ENCODE measurements around the gene IL27RA. TPM values are rescaled to one million over a fixed set of nuclear protein-coding genes. Genes with fewer than 3 reads are reported as not detected.

The IL27RA gene
- polyA plus RNA-seq, 1 donor from 2014 or later: 1.0 TPM

DNA sequence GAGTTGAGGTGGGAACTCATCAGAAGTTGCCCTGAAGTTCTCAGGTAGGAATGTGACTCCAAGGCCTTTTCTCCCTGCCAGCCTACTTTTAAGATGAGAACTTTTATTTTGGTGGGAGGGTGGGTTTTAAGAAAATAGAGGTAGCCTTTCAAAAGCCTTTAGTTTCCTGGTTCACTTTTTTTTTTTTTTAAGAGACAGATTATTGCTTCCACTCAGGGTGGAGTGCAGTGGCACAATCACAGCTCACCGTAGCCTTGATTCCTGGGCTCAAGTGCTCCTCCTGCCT, 51.1 kb downstream of the IL27RA start:
- TF ChIP-seq POLR2AphosphoS5 (IDR thresholded peaks at IDR 0.05) (no peak), CTCF (IDR thresholded peaks at IDR 0.05; ENCODE audit: poor library complexity, severe bottlenecking) (no peak), MXI1 (conservative IDR thresholded peaks at IDR 0.05; ENCODE audit: poor library complexity, severe bottlenecking) (no peak)
- Histone ChIP-seq H3K4me2 (ENCODE audit: low read length) (no peak overlapping the region), H3K9me2 (ENCODE audit: insufficient read depth, low read length) (no peaks in the 10 kb centered on the region)

GRCh38 chr19:14085309-14085995, 53.9 kb downstream of the IL27RA start, which contains the start of gene C19orf67:
Gene C19orf67, minus strand, starts transcription at chr19:14085783. Its CDS starts 156 bp downstream, at chr19:14085627.
- Histone ChIP-seq H3K9ac (ENCODE audit: low read length) (no peak within 1 kb of the TSS), H3K27me3 (ENCODE audit: insufficient read depth, low read depth, low read length) (no peaks in the 10 kb centered on the region), H2AFZ (ENCODE audit: low read depth, low read length) (no peak within 1 kb of the TSS), H3F3A (ENCODE audit: insufficient read depth, low read length, poor library complexity, severe bottlenecking) (no peaks in the 10 kb centered on the region), H3K36me3 (ENCODE audit: insufficient read depth, low read length) (no peaks in the 10 kb centered on the region), H3K9me2 (ENCODE audit: insufficient read depth, low read length) (no peaks in the 10 kb centered on the region), H3K4me3 (ENCODE audit: low read length) (no peak within 1 kb of the TSS), H4K20me1 (ENCODE audit: insufficient read depth) (peaks cover 8% of the 10 kb centered on the region), H3K27ac (ENCODE audit: low read length) (no peak within 1 kb of the TSS), H3K4me2 (ENCODE audit: low read length) (no peak within 1 kb of the TSS), H3K9me3 (ENCODE audit: low read length) (no peaks in the 10 kb centered on the region), H3K79me2 (replicated peaks; ENCODE audit: insufficient read depth, low read length) (no peaks in the 10 kb centered on the region)
- no peak for TF ChIP-seq EP300 (conservative IDR thresholded peaks at IDR 0.05; ENCODE audit: poor library complexity, severe bottlenecking)
- no peak for TF ChIP-seq RAD21 (conservative IDR thresholded peaks at IDR 0.05)
- TF ChIP-seq SMC3 (conservative IDR thresholded peaks at IDR 0.05; ENCODE audit: poor library complexity): no peak
- TF ChIP-seq MXI1 (conservative IDR thresholded peaks at IDR 0.05; ENCODE audit: poor library complexity, severe bottlenecking): no peak
- TF ChIP-seq EZH2 (IDR thresholded peaks at IDR 0.05; ENCODE audit: borderline replicate concordance, insufficient read depth, low read length, poor library complexity, severe bottlenecking): no peak

More for the DNA sequence above, 51.1 kb downstream of the IL27RA start:
- Histone ChIP-seq H4K20me1 (ENCODE audit: insufficient read depth) (no peaks in the 10 kb centered on the region), H3K27me3 (ENCODE audit: insufficient read depth, low read depth, low read length) (no peaks in the 10 kb centered on the region), H3K9ac (ENCODE audit: low read length) (peak overlapping the region; percentile 75), H3K79me2 (replicated peaks; ENCODE audit: insufficient read depth, low read length) (no peaks in the 10 kb centered on the region), H3K27ac (ENCODE audit: low read length) (no peak overlapping the region), H3K4me3 (ENCODE audit: low read length) (peak overlapping the region; percentile 82), H2AFZ (ENCODE audit: low read depth, low read length) (no peak overlapping the region), H3K36me3 (ENCODE audit: insufficient read depth, low read length) (no peaks in the 10 kb centered on the region), H3F3A (ENCODE audit: insufficient read depth, low read length, poor library complexity, severe bottlenecking) (no peaks in the 10 kb centered on the region), H3K9me3 (ENCODE audit: low read length) (no peaks in the 10 kb centered on the region)

GRCh38 chr19:14086098-14086497, 54.5 kb downstream of the IL27RA start:
- Histone ChIP-seq H3K4me3 (ENCODE audit: low read length) (no peak overlapping the region), H4K20me1 (ENCODE audit: insufficient read depth) (peaks cover 8% of the 10 kb centered on the region), H3K9me2 (ENCODE audit: insufficient read depth, low read length) (no peaks in the 10 kb centered on the region), H3K9ac (ENCODE audit: low read length) (no peak overlapping the region), H3K27ac (ENCODE audit: low read length) (no peak overlapping the region), H3K36me3 (ENCODE audit: insufficient read depth, low read length) (no peaks in the 10 kb centered on the region), H3F3A (ENCODE audit: insufficient read depth, low read length, poor library complexity, severe bottlenecking) (no peaks in the 10 kb centered on the region), H3K79me2 (replicated peaks; ENCODE audit: insufficient read depth, low read length) (no peaks in the 10 kb centered on the region), H3K9me3 (ENCODE audit: low read length) (no peaks in the 10 kb centered on the region), H2AFZ (ENCODE audit: low read depth, low read length) (no peak overlapping the region), H3K27me3 (ENCODE audit: insufficient read depth, low read depth, low read length) (no peaks in the 10 kb centered on the region), H3K4me2 (ENCODE audit: low read length) (no peak overlapping the region)
- TF ChIP-seq REST (IDR thresholded peaks at IDR 0.05; ENCODE audit: borderline replicate concordance): no peak
- no peak for TF ChIP-seq RAD21 (conservative IDR thresholded peaks at IDR 0.05)
- TF ChIP-seq TAF1 (IDR thresholded peaks at IDR 0.05; ENCODE audit: low read depth): no peak
- no peak for TF ChIP-seq MXI1 (conservative IDR thresholded peaks at IDR 0.05; ENCODE audit: poor library complexity, severe bottlenecking)
- TF ChIP-seq EZH2 (IDR thresholded peaks at IDR 0.05; ENCODE audit: borderline replicate concordance, insufficient read depth, low read length, poor library complexity, severe bottlenecking): no peak
- no peak for TF ChIP-seq SMC3 (conservative IDR thresholded peaks at IDR 0.05; ENCODE audit: poor library complexity)
- no peak for TF ChIP-seq EP300 (conservative IDR thresholded peaks at IDR 0.05; ENCODE audit: poor library complexity, severe bottlenecking)
